Spinal cord (tissue), 10 donors: ENCODE data around the gene GADD45GIP1. TPM values are rescaled to one million over a fixed set of nuclear protein-coding genes. Genes with fewer than 3 reads are reported as not detected.

ENCODE experiments used
- DNase-seq, 6 donors: peaks; one replicate each; pipeline versions ENCODE4 v3.0.0 to v3.0.0-alpha.2; 2013 to 2015; ENCODE audit warnings: low spot score in 6 of 6, low read depth in 4 of 6
- H3K27ac ChIP-seq: one replicate; pipeline ENCODE4 v1.5.1; 2013; ENCODE audit warnings: low read depth, low read length, control low read depth
- H3K27me3 ChIP-seq: one replicate; pipeline ENCODE4 v1.6.1; 2013; ENCODE audit warnings: low read length; ENCODE audit not compliant: control insufficient read depth, insufficient read depth
- H3K36me3 ChIP-seq: one replicate; pipeline ENCODE4 v1.6.1; 2013; ENCODE audit warnings: low read length; ENCODE audit not compliant: control insufficient read depth, insufficient read depth
- H3K4me1 ChIP-seq: one replicate; pipeline ENCODE4 v1.6.1; 2013; ENCODE audit warnings: low read length; ENCODE audit not compliant: control insufficient read depth, insufficient read depth
- H3K4me3 ChIP-seq: one replicate; pipeline ENCODE4 v1.5.1; 2013; ENCODE audit warnings: low read depth, low read length, control low read depth
- H3K9me3 ChIP-seq: one replicate; pipeline ENCODE4 v1.6.1; 2013; ENCODE audit warnings: low read length; ENCODE audit not compliant: control insufficient read depth, insufficient read depth
- WGBS: methylation state at CpG from one replicate; pipeline ENCODE4 v1.1.5; 2013; ENCODE audit warnings: missing lambda C conversion rate; ENCODE audit not compliant: insufficient coverage; 5-methylcytosine and 5-hydroxymethylcytosine counted together
- polyA plus RNA-seq, 2 donors: library from polyadenylated mRNA; unstranded; fragments of 120-200 nt; gene quantifications; one replicate each; pipeline ENCODE4 v1.2.1, GENCODE V29; 2013; ENCODE audit not compliant: insufficient read length in 2 of 2
- total RNA-seq, 2 donors: library from RNA; depleted of rRNA in 1 of 2; stranded (reverse); fragments of 120-200 nt in 1 of 2; fragments of >200 nt in 1 of 2; gene quantifications; one replicate each; pipeline versions ENCODE4 v1.2.3 to v1.2.4, GENCODE V29; 2013 to 2014
- donor health status: healthy.

GADD45GIP1 gene
- total and polyA plus RNA-seq, 4 donors: 9.7 to 55.6 (median 37.2) TPM

- peaks cover 48% of the 10 kb centered on the region for H3K4me1 ChIP-seq
Observed at GRCh38 chr19:12944104-12944674, 12.8 kb downstream of the GADD45GIP1 start.

DNA sequence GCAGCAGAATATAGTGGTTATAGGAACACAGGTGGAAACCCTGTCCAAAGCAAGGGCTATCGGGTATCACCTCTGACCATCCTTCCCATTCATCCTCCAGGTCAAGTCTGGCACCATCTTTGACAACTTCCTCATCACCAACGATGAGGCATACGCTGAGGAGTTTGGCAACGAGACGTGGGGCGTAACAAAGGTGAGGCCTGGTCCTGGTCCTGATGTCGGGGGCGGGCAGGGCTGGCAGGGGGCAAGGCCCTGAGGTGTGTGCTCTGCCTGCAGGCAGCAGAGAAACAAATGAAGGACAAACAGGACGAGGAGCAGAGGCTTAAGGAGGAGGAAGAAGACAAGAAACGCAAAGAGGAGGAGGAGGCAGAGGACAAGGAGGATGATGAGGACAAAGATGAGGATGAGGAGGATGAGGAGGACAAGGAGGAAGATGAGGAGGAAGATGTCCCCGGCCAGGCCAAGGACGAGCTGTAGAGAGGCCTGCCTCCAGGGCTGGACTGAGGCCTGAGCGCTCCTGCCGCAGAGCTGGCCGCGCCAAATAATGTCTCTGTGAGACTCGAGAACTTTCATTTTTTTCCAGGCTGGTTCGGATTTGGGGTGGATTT is 13.5 kb downstream of the GADD45GIP1 start:
- H3K36me3 ChIP-seq: peaks cover 68% of the 10 kb centered on the region
- no peaks in the 10 kb centered on the region for H3K9me3 ChIP-seq
- no peak for DNase-seq
- H3K4me3 ChIP-seq: no peak overlapping the region
- no peak overlapping the region for H3K27ac ChIP-seq
- no peaks in the 10 kb centered on the region for H3K27me3 ChIP-seq
- peaks cover 48% of the 10 kb centered on the region for H3K4me1 ChIP-seq
- 89% methylated on average over 12 of the region's 18 CpGs for WGBS

More at GRCh38 chr19:12944104-12944674, 12.8 kb downstream of the GADD45GIP1 start:
- Histone ChIP-seq H3K27me3 (no peaks in the 10 kb centered on the region), H3K27ac (no peak overlapping the region), H3K36me3 (peaks cover 74% of the 10 kb centered on the region), H3K9me3 (no peaks in the 10 kb centered on the region), H3K4me3 (no peak overlapping the region)
- DNase-seq: no peak
- whole genome bisulfite sequencing: 60% methylated on average over 1 of the region's 2 CpGs

- Histone ChIP-seq H3K27ac (no peak overlapping the region), H3K27me3 (no peaks in the 10 kb centered on the region), H3K4me3 (no peak overlapping the region), H3K4me1 (peaks cover 50% of the 10 kb centered on the region), H3K36me3 (peaks cover 57% of the 10 kb centered on the region), H3K9me3 (no peaks in the 10 kb centered on the region)
- 100% methylated on average over 1 of the region's 2 CpGs for WGBS
- DNase-seq: no peak
Observed at GRCh38 chr19:12940897-12941296, 16.1 kb downstream of the GADD45GIP1 start.

DNA sequence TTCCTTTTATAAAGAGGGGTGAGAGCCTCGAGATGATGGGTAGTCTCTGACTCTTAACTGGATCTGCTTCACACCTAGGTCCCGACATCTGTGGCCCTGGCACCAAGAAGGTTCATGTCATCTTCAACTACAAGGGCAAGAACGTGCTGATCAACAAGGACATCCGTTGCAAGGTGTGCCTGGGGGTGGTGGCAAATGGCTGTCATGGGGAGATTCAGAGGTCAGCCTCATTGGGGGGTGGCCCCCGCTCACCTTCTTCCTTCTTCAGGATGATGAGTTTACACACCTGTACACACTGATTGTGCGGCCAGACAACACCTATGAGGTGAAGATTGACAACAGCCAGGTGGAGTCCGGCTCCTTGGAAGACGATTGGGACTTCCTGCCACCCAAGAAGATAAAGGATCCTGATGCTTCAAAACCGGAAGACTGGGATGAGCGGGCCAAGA is 17.0 kb downstream of the GADD45GIP1 start:
- Histone ChIP-seq H3K27ac (no peak overlapping the region), H3K9me3 (no peaks in the 10 kb centered on the region), H3K4me1 (peaks cover 50% of the 10 kb centered on the region), H3K27me3 (no peaks in the 10 kb centered on the region), H3K4me3 (peak overlapping the region; percentile 96), H3K36me3 (peaks cover 54% of the 10 kb centered on the region)
- WGBS: 86% methylated on average over 4 of the region's 10 CpGs
- DNase-seq: no peak

- Histone ChIP-seq H3K4me3 (peak overlapping the region; percentile 96), H3K27me3 (no peaks in the 10 kb centered on the region), H3K9me3 (no peaks in the 10 kb centered on the region), H3K36me3 (peaks cover 44% of the 10 kb centered on the region), H3K27ac (peak overlapping the region; percentile 75), H3K4me1 (peaks cover 47% of the 10 kb centered on the region)
- DNase-seq: peak in 2 of 6 donors; percentile 37 to 57
- WGBS: under 1% methylated on average over 47 of the region's 54 CpGs
Observed at GRCh38 chr19:12938779-12939601, 18.0 kb downstream of the GADD45GIP1 start.

GRCh38 chr19:12937927-12938778 is 18.9 kb downstream of the GADD45GIP1 start, which contains the start of gene CALR:
Gene CALR, plus strand, starts transcription at chr19:12938609. Its CDS starts 71 bp downstream, at chr19:12938680.
- Histone ChIP-seq H3K27ac (peak within 1 kb of the TSS; percentile 93), H3K9me3 (no peaks in the 10 kb centered on the region), H3K4me3 (peak within 1 kb of the TSS; percentile 96), H3K4me1 (peaks cover 45% of the 10 kb centered on the region), H3K36me3 (peaks cover 36% of the 10 kb centered on the region), H3K27me3 (no peaks in the 10 kb centered on the region)
- DNase-seq: peak; percentile 98 to 100 (median 99)
- under 1% methylated on average over 60 of the region's 63 CpGs for WGBS

GRCh38 chr19:12937093-12937926 is 19.7 kb downstream of the GADD45GIP1 start:
- peaks cover 51% of the 10 kb centered on the region for H3K4me1 ChIP-seq
- WGBS: 28% methylated on average over 14 of the region's 23 CpGs
- H3K27ac ChIP-seq: peak overlapping the region; percentile 93
- peaks cover 27% of the 10 kb centered on the region for H3K36me3 ChIP-seq
- peak in 2 of 6 donors; percentile 70 to 77 for DNase-seq
- no peaks in the 10 kb centered on the region for H3K27me3 ChIP-seq
- H3K4me3 ChIP-seq: peak overlapping the region; percentile 78
- H3K9me3 ChIP-seq: no peaks in the 10 kb centered on the region

DNA sequence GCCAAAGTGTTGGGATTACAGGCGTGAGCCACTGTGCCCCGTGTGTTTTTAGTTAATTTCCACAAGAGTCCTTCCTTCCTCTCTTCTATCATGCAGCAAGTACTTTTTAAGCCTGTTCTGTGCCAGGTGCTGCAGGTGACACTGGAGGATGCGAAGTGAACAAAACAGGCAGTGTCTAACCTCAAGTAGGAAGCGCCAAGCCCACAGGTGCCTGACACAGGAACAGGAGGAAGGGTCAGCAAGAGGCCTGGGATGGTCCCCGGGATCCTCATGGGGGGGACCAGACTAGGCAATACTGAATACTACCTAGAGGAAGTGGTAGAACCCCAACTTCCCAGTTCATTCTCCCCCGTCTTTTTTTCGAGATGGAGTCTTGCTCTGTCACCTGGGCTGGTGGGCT is 20.4 kb downstream of the GADD45GIP1 start:
- H3K27me3 ChIP-seq: no peaks in the 10 kb centered on the region
- 88% methylated on average over 4 of the region's 7 CpGs for WGBS
- H3K4me1 ChIP-seq: peaks cover 51% of the 10 kb centered on the region
- no peak overlapping the region for H3K27ac ChIP-seq
- H3K4me3 ChIP-seq: no peak overlapping the region
- DNase-seq: no peak
- peaks cover 20% of the 10 kb centered on the region for H3K36me3 ChIP-seq
- no peaks in the 10 kb centered on the region for H3K9me3 ChIP-seq
